ENCODE data around the gene KATNAL1. TPM values are rescaled to one million over a fixed set of nuclear protein-coding genes. Genes with fewer than 3 reads are reported as not detected.

Gene KATNAL1
- total and polyA plus RNA-seq, 5 donors from 2014 or later, result 5.1 to 29.2 (median 6.3) TPM

DNA sequence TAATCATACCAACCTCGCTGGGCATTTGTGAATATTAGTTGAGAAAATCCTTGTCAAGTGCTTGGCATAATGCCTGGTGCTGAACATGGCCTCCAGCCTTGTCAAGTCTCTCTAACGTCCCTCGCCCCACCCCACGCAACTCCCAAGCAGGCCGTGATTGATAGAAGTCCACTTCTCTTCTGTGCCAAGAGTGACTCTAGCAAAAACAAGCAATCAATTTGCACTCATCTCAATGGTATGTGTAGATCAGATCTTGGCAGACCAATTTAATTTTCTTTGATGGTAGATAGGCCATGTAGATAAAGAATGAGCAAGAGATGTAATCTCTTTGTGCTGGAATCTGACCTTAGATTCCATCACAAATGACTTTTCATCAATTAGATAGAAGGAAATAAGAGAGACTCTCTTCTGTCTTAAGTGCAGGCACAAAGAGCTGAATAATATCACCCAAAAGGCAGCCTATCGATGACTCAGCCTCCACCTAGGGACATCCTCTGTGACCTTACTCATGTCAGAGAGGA lies 31.0 kb upstream of the KATNAL1 start:
- Histone ChIP-seq H3K27me3 (ENCODE audit: control insufficient read depth, insufficient read depth, low read length) (no peaks in the 10 kb centered on the region), H3K4me3 (ENCODE audit: low read depth, low read length) (no peak overlapping the region), H3K4me1 (ENCODE audit: control insufficient read depth, insufficient read depth, low read length, poor library complexity, severe bottlenecking) (no peaks in the 10 kb centered on the region), H3K9me3 (ENCODE audit: control insufficient read depth in 2 of 2, low read length in 2 of 2) (no peaks in the 10 kb centered on the region), H3K27ac (ENCODE audit: insufficient read depth, low read length, poor library complexity, severe bottlenecking) (no peak overlapping the region), H3K36me3 (ENCODE audit: control insufficient read depth, insufficient read depth, low read length) (peaks cover 31% of the 10 kb centered on the region)
- no peaks in the 10 kb centered on the region for H3K9me3 Mint-ChIP-seq
- H3K4me3 Mint-ChIP-seq, result no peak overlapping the region
- H3K27me3 Mint-ChIP-seq, result no peaks in the 10 kb centered on the region
- ATAC-seq (ENCODE audit: low read depth in 2 of 2), result no peak
- H3K27ac Mint-ChIP-seq, result no peak overlapping the region
- H3K36me3 Mint-ChIP-seq, result peaks cover 44% of the 10 kb centered on the region
- peaks cover 20 to 42% (median 24%) of the 10 kb centered on the region in 4 donors for H3K4me1 Mint-ChIP-seq
- no peak for DNase-seq

DNA sequence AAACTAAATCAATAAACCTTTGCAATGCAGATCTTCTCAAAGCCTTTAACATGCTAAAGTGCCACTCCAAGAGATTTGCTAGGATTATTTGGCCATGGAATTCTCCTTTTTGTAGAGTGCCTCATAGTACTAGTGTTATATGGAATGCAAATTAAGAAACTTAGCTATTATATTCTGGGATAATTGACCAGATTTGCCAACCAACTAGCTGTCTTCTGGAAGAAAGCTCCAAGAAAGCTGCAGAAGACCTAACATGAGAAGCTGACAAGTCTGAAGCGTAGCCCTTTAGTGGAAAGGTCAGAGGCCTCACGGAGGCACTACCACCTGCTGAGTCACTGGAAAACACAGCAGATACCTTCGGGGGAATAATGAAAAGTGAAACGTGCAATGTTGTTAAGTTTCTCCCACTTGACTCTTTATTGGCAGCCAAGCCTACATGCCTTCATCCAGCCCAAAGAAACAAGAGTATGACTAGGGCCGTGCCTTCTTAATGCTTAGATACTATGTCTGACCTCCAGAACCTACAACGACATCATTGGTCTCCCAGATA lies 29.8 kb upstream of the KATNAL1 start:
- peaks cover 32% of the 10 kb centered on the region for H3K36me3 Mint-ChIP-seq
- Histone ChIP-seq H3K27ac (ENCODE audit: insufficient read depth, low read length, poor library complexity, severe bottlenecking) (no peak overlapping the region), H3K27me3 (ENCODE audit: control insufficient read depth, insufficient read depth, low read length) (no peaks in the 10 kb centered on the region), H3K9me3 (ENCODE audit: control insufficient read depth in 2 of 2, low read length in 2 of 2) (no peaks in the 10 kb centered on the region), H3K4me3 (ENCODE audit: low read depth, low read length) (no peak overlapping the region), H3K4me1 (ENCODE audit: control insufficient read depth, insufficient read depth, low read length, poor library complexity, severe bottlenecking) (no peaks in the 10 kb centered on the region), H3K36me3 (ENCODE audit: control insufficient read depth, insufficient read depth, low read length) (peaks cover 24% of the 10 kb centered on the region)
- DNase-seq, result no peak
- no peak overlapping the region for H3K4me3 Mint-ChIP-seq
- H3K27me3 Mint-ChIP-seq, result no peaks in the 10 kb centered on the region
- ATAC-seq (ENCODE audit: low read depth in 2 of 2), result no peak
- H3K4me1 Mint-ChIP-seq, result peaks cover 14 to 36% (median 23%) of the 10 kb centered on the region in 4 donors
- H3K27ac Mint-ChIP-seq, result no peak overlapping the region
- H3K9me3 Mint-ChIP-seq, result no peaks in the 10 kb centered on the region

DNA sequence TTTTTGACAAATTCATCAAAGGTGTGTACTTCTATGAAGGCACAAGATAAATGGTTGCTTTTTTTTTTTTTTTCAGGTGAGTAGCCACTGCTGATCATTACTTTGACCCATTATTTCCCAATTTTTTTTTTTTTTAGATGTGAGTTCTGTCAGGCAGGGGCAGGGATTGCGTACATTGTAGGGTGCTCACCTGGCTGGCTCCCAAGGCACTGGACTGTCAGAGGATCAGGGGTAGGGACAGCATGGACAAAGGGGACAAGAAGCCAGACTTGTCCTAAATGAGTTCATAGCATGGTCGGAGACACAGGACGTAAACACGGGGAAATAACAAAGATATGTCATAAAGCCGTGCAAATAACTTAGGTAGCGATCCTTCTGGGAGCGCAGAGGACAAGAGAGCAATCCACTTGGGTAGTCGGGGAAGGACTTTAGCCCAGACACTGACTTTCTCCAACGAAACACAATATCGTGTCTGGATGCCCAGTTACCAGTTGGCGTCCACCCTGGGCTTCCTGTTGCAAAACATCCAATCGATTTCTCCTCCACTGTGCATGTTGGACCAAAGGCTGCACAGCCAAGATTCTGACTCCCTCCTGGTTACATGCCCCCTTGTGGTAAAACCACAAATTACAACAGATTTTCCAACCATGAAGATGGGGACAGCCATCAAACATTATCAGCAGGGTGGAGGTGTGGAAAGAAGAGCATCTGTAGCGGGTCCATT lies 27.5 kb upstream of the KATNAL1 start:
- DNase-seq (peak in 2 of 3 donors; percentile 48 to 65), ATAC-seq (ENCODE audit: low read depth in 2 of 2) (no peak)
- Histone ChIP-seq H3K36me3 (ENCODE audit: control insufficient read depth, insufficient read depth, low read length) (peaks cover 5% of the 10 kb centered on the region), H3K4me1 (ENCODE audit: control insufficient read depth, insufficient read depth, low read length, poor library complexity, severe bottlenecking) (no peaks in the 10 kb centered on the region), H3K27me3 (ENCODE audit: control insufficient read depth, insufficient read depth, low read length) (no peaks in the 10 kb centered on the region), H3K27ac (ENCODE audit: insufficient read depth, low read length, poor library complexity, severe bottlenecking) (no peak overlapping the region), H3K9me3 (ENCODE audit: control insufficient read depth in 2 of 2, low read length in 2 of 2) (no peaks in the 10 kb centered on the region), H3K4me3 (ENCODE audit: low read depth, low read length) (no peak overlapping the region)
- H3K4me3 Mint-ChIP-seq, result peak overlapping the region in 1 of 4 donors; percentile 3
- no peaks in the 10 kb centered on the region for H3K27me3 Mint-ChIP-seq
- peak overlapping the region in 1 of 3 donors; percentile 77 for H3K27ac Mint-ChIP-seq
- no peaks in the 10 kb centered on the region for H3K9me3 Mint-ChIP-seq
- H3K4me1 Mint-ChIP-seq, result peaks cover 14 to 34% (median 27%) of the 10 kb centered on the region in 4 donors
- peaks cover 23% of the 10 kb centered on the region for H3K36me3 Mint-ChIP-seq

DNA sequence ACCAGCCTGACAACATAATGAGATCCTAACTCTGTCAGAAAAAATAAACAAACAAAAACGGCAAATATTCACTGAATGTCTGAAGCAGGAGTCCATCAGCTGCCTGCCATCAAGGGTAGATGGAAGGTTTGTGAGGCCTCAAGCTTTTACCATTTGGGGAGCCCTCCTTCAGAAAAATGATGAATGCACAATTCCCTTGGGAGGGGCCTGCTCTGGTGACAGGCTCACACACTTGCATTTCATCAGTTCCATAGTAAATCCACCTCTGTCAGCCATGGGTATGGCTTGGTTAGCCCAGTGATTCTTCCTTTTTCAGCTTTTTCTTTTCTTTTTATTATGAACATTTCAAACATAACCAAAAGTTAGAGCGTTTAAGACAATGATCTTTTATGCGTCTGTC lies 26.3 kb upstream of the KATNAL1 start:
- Histone ChIP-seq H3K27ac (ENCODE audit: insufficient read depth, low read length, poor library complexity, severe bottlenecking) (no peak overlapping the region), H3K27me3 (ENCODE audit: control insufficient read depth, insufficient read depth, low read length) (no peaks in the 10 kb centered on the region), H3K36me3 (ENCODE audit: control insufficient read depth, insufficient read depth, low read length) (no peaks in the 10 kb centered on the region), H3K4me1 (ENCODE audit: control insufficient read depth, insufficient read depth, low read length, poor library complexity, severe bottlenecking) (no peaks in the 10 kb centered on the region), H3K9me3 (ENCODE audit: control insufficient read depth in 2 of 2, low read length in 2 of 2) (no peaks in the 10 kb centered on the region), H3K4me3 (ENCODE audit: low read depth, low read length) (no peak overlapping the region)
- H3K36me3 Mint-ChIP-seq, result peaks cover 11% of the 10 kb centered on the region
- no peaks in the 10 kb centered on the region for H3K27me3 Mint-ChIP-seq
- no peak overlapping the region for H3K27ac Mint-ChIP-seq
- no peak for ATAC-seq (ENCODE audit: low read depth in 2 of 2)
- H3K4me1 Mint-ChIP-seq, result peaks cover 21 to 33% (median 31%) of the 10 kb centered on the region in 4 donors
- no peak for DNase-seq
- no peak overlapping the region for H3K4me3 Mint-ChIP-seq
- H3K9me3 Mint-ChIP-seq, result no peaks in the 10 kb centered on the region

DNA sequence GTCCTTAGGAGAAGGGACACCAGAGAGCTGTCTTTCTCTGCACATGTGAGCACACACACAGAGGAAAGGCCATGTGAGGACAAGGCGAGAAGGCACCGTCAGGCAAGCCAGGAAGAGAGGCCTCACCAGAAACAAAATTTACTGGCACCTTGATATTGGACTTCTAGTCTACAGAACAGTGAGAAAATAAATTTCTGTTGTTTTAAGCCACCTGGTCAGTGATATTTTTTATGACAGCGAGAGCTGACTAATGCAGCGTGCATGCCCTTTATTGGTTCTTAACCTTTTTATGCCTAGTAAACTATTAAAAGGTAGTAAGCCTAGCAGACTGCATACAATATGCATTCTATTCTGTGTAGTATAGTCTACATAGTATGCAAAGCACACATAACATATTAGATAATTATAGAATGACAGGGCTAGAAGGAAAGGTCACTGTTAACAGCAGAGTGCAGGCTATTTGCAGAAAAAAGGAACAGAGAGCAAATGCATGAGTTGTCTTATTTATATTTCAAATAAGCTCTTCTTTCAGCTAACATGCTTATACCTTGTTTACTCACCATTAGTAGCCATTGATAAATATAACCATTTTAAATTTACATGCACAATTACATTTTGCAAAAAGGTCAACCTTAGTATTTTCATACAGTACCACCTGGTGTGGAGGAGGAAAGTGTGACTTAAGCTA lies 25.2 kb upstream of the KATNAL1 start:
- Mint-ChIP-seq H3K4me3 (no peak overlapping the region), H3K36me3 (peaks cover 5% of the 10 kb centered on the region), H3K27ac (no peak overlapping the region), H3K4me1 (peaks cover 16 to 33% (median 27%) of the 10 kb centered on the region in 4 donors), H3K27me3 (no peaks in the 10 kb centered on the region), H3K9me3 (no peaks in the 10 kb centered on the region)
- H3K9me3 ChIP-seq (ENCODE audit: control insufficient read depth in 2 of 2, low read length in 2 of 2), result no peaks in the 10 kb centered on the region
- H3K36me3 ChIP-seq (ENCODE audit: control insufficient read depth, insufficient read depth, low read length), result no peaks in the 10 kb centered on the region
- H3K27ac ChIP-seq (ENCODE audit: insufficient read depth, low read length, poor library complexity, severe bottlenecking), result no peak overlapping the region
- no peaks in the 10 kb centered on the region for H3K27me3 ChIP-seq (ENCODE audit: control insufficient read depth, insufficient read depth, low read length)
- DNase-seq, result no peak
- H3K4me3 ChIP-seq (ENCODE audit: low read depth, low read length), result no peak overlapping the region
- no peaks in the 10 kb centered on the region for H3K4me1 ChIP-seq (ENCODE audit: control insufficient read depth, insufficient read depth, low read length, poor library complexity, severe bottlenecking)
- no peak for ATAC-seq (ENCODE audit: low read depth in 2 of 2)

DNA sequence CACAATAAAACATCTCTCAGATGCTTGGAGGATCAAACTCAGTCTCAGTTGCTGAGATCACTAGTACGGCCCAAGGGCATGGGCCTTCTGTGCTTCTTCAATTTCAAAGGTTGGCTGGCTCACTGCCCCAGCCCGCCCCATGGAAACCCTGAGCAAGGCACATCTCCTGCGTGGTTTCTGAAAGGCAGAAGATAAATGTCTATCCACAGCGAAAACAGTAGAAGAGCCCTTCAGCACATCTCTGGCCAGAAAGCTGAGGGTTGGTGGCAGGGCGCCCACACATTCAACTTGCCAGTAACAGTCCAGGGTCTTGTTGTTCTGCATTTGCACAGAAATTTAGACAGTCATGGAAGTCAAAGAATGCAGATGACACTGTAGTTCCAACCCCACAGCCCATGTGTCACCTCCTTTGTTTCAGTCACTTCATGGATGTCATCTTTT lies 24.0 kb upstream of the KATNAL1 start:
- Mint-ChIP-seq H3K36me3 (peaks cover 5% of the 10 kb centered on the region), H3K4me1 (peaks cover 8 to 29% (median 20%) of the 10 kb centered on the region in 4 donors), H3K27me3 (no peaks in the 10 kb centered on the region), H3K4me3 (no peak overlapping the region), H3K27ac (peak overlapping the region in 1 of 3 donors; percentile 8), H3K9me3 (no peaks in the 10 kb centered on the region)
- DNase-seq (no peak), ATAC-seq (ENCODE audit: low read depth in 2 of 2) (no peak)
- no peak overlapping the region for H3K4me3 ChIP-seq (ENCODE audit: low read depth, low read length)
- no peak overlapping the region for H3K27ac ChIP-seq (ENCODE audit: insufficient read depth, low read length, poor library complexity, severe bottlenecking)
- no peaks in the 10 kb centered on the region for H3K27me3 ChIP-seq (ENCODE audit: control insufficient read depth, insufficient read depth, low read length)
- H3K36me3 ChIP-seq (ENCODE audit: control insufficient read depth, insufficient read depth, low read length), result no peaks in the 10 kb centered on the region
- no peaks in the 10 kb centered on the region for H3K4me1 ChIP-seq (ENCODE audit: control insufficient read depth, insufficient read depth, low read length, poor library complexity, severe bottlenecking)
- H3K9me3 ChIP-seq (ENCODE audit: control insufficient read depth in 2 of 2, low read length in 2 of 2), result no peaks in the 10 kb centered on the region

DNA sequence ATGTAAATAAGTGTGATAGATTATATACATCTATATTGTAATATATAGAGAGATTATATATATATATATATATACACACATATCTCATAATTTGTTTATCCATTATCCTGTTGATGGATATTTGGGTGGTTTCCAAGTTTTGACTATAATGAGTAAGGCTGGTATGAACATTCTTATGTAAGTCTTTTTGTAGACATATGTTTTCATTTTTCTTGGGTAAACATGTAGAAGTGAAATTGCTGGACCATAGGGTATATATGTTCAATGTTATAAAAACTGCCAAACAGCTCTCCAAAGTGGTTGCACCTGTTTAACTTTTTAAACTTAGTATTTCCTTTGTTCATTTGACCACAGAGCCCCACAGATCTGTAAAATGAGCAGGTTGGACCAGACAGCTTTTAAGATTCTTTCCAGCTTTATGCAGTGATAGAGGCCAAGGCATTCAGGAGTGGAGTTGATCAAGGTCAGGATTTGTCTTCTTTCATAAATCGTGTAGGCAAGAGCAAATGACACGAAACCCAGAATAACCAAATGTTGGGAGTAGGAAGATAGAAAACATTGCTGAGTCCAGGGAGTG lies 21.7 kb upstream of the KATNAL1 start:
- H3K9me3 ChIP-seq (ENCODE audit: control insufficient read depth in 2 of 2, low read length in 2 of 2), result no peaks in the 10 kb centered on the region
- no peak overlapping the region for H3K27ac ChIP-seq (ENCODE audit: insufficient read depth, low read length, poor library complexity, severe bottlenecking)
- H3K27me3 ChIP-seq (ENCODE audit: control insufficient read depth, insufficient read depth, low read length), result no peaks in the 10 kb centered on the region
- H3K4me3 ChIP-seq (ENCODE audit: low read depth, low read length), result no peak overlapping the region
- peaks cover 5% of the 10 kb centered on the region for H3K36me3 Mint-ChIP-seq
- no peaks in the 10 kb centered on the region for H3K27me3 Mint-ChIP-seq
- H3K4me1 Mint-ChIP-seq, result peaks cover 6 to 29% (median 12%) of the 10 kb centered on the region in 4 donors
- no peaks in the 10 kb centered on the region for H3K4me1 ChIP-seq (ENCODE audit: control insufficient read depth, insufficient read depth, low read length, poor library complexity, severe bottlenecking)
- no peaks in the 10 kb centered on the region for H3K9me3 Mint-ChIP-seq
- peak overlapping the region in 1 of 4 donors; percentile 28 for H3K4me3 Mint-ChIP-seq
- ATAC-seq (ENCODE audit: low read depth in 2 of 2) (no peak), DNase-seq (no peak)
- H3K36me3 ChIP-seq (ENCODE audit: control insufficient read depth, insufficient read depth, low read length), result peaks cover 7% of the 10 kb centered on the region
- H3K27ac Mint-ChIP-seq, result no peak overlapping the region
